H1 (cell line): Measurements from ENCODE around the gene FAT2. TPM values are rescaled to one million over a fixed set of nuclear protein-coding genes. Genes with fewer than 3 reads are reported as not detected.

Experiments
- CTCF ChIA-PET: fragments of 300-600 bp; sonication (Branson Sonifier 250); formaldehyde crosslinking; loops from one replicate; lab custom pipeline; 2021; ENCODE audit not compliant: partially characterized antibody; lab: Charles Lee
- POLR2A ChIA-PET: fragments of 300-600 bp; sonication (Branson Sonifier 250); formaldehyde crosslinking; loops from one replicate; lab custom pipeline; 2021; ENCODE audit warnings: inconsistent platforms; ENCODE audit not compliant: partially characterized antibody; lab: Charles Lee
- DNase-seq, 2 experiments: peaks; one replicate each; pipeline versions ENCODE4 v3.0.0 to v3.0.0-alpha.2; 2010 to 2022; ENCODE audit warnings: low spot score in 2 of 2, low read depth in 1 of 2, mixed read lengths in 1 of 2
- FAIRE-seq: peaks from 2 replicates; lab custom pipeline; 2011; peaks lifted over from hg19 to GRCh38; lab: Jason Lieb, UNC
- H2AFZ ChIP-seq: 2 replicates; pipeline ENCODE4 v1.8.1; 2012; ENCODE audit warnings: low read length, inconsistent platforms
- H2AK5ac ChIP-seq: 2 replicates; pipeline ENCODE4 v1.6.1; 2013; ENCODE audit warnings: low read depth, low read length
- H2BK120ac ChIP-seq: replicated peaks from 2 replicates; pipeline ENCODE3; 2013; ENCODE audit warnings: low read depth, low read length, inconsistent platforms
- H2BK12ac ChIP-seq: 2 replicates; pipeline ENCODE4 v1.6.1; 2013; ENCODE audit warnings: low read depth, low read length
- H2BK15ac ChIP-seq: 2 replicates; pipeline ENCODE4 v1.6.1; 2013; ENCODE audit warnings: low read length
- H2BK20ac ChIP-seq: 2 replicates; pipeline ENCODE4 v1.6.1; 2013; ENCODE audit warnings: low read length
- H2BK5ac ChIP-seq: 2 replicates; pipeline ENCODE4 v1.6.1; 2013; ENCODE audit warnings: low read depth, low read length
- H3K14ac ChIP-seq: 2 replicates; pipeline ENCODE4 v1.6.1; 2013; ENCODE audit warnings: inconsistent platforms; ENCODE audit not compliant: insufficient read length
- H3K18ac ChIP-seq: 2 replicates; pipeline ENCODE4 v1.6.1; 2013; ENCODE audit warnings: low read length; ENCODE audit errors: extremely low read depth
- H3K23ac ChIP-seq: 2 replicates; pipeline ENCODE4 v1.6.1; 2013; ENCODE audit warnings: inconsistent platforms; ENCODE audit not compliant: insufficient read length
- H3K23me2 ChIP-seq: 2 replicates; pipeline ENCODE4 v1.6.1; 2013; ENCODE audit warnings: low read depth, low read length
- H3K27ac ChIP-seq: 2 replicates; pipeline ENCODE4 v1.6.1; 2011; ENCODE audit warnings: low read depth, low read length, inconsistent platforms
- H3K27me3 ChIP-seq, 4 experiments: replicated peaks in 1 of 4; 1 replicate in 1 of 4; 2 replicates in 3 of 4; pipeline versions ENCODE4 v1.6.1 to v1.8.1; 2011 to 2013; ENCODE audit warnings: low read length in 3 of 4, mild to moderate bottlenecking in 3 of 4, inconsistent platforms in 2 of 4, mixed read lengths in 2 of 4, moderate library complexity in 1 of 4; ENCODE audit not compliant: control insufficient read depth in 3 of 4, insufficient read depth in 3 of 4; ENCODE audit errors: extremely low read depth in 1 of 4
- H3K36me3 ChIP-seq, 4 experiments: 2 replicates each; pipeline versions ENCODE4 v1.6.1 to v1.8.1; 2011 to 2013; ENCODE audit warnings: mild to moderate bottlenecking in 4 of 4, low read length in 3 of 4, moderate library complexity in 2 of 4, control low read depth in 1 of 4, inconsistent platforms in 1 of 4; ENCODE audit not compliant: insufficient read depth in 4 of 4, control insufficient read depth in 2 of 4
- H3K4ac ChIP-seq: replicated peaks from 2 replicates; pipeline ENCODE3; 2013; ENCODE audit warnings: low read length, low read depth, mixed read lengths, inconsistent platforms; ENCODE audit not compliant: insufficient read length
- H3K4me1 ChIP-seq, 4 experiments: replicated peaks in 1 of 4; 1 replicate in 1 of 4; 2 replicates in 3 of 4; pipeline versions ENCODE4 v1.6.1 to v1.8.1; 2011 to 2013; ENCODE audit warnings: low read length in 3 of 4, inconsistent platforms in 2 of 4, mixed read lengths in 1 of 4; ENCODE audit not compliant: insufficient read depth in 4 of 4, control insufficient read depth in 3 of 4
- H3K4me2 ChIP-seq, 2 experiments: 2 replicates each; pipeline versions ENCODE4 v1.6.1 to v1.8.1; 2011 to 2013; ENCODE audit warnings: low read depth in 2 of 2, low read length in 2 of 2, control low read depth in 1 of 2, inconsistent platforms in 1 of 2, mild to moderate bottlenecking in 1 of 2; ENCODE audit not compliant: insufficient read depth in 1 of 2
- H3K4me3 ChIP-seq, 4 experiments: fragments of 200-600, 300-600 bp in 1 of 4; sonication (generic), shearing (Covaris generic), sonication (Bioruptor Twin) in 1 of 4; 2 replicates each; pipeline versions ENCODE4 v1.5.1 to v1.8.1; 2011 to 2016; ENCODE audit warnings: low read length in 4 of 4, low read depth in 3 of 4, control low read depth in 2 of 4, inconsistent platforms in 2 of 4, mild to moderate bottlenecking in 2 of 4, mixed read lengths in 1 of 4, moderate library complexity in 1 of 4; ENCODE audit not compliant: insufficient read depth in 2 of 4; ENCODE audit errors: extremely low read depth in 1 of 4
- H3K56ac ChIP-seq: replicated peaks from 2 replicates; pipeline ENCODE3; 2013; ENCODE audit warnings: low read depth, mild to moderate bottlenecking, mixed read lengths, low read length, inconsistent platforms; ENCODE audit not compliant: insufficient read length
- H3K79me1 ChIP-seq: 2 replicates; pipeline ENCODE4 v1.6.1; 2013; ENCODE audit warnings: low read depth, low read length, control low read depth
- H3K79me2 ChIP-seq, 2 experiments: 2 replicates each; pipeline versions ENCODE4 v1.6.1 to v1.8.1; 2012 to 2013; ENCODE audit warnings: low read length in 2 of 2, mild to moderate bottlenecking in 2 of 2, inconsistent platforms in 1 of 2; ENCODE audit not compliant: insufficient read depth in 2 of 2, control insufficient read depth in 1 of 2
- H3K9ac ChIP-seq, 4 experiments: replicated peaks in 1 of 4; 1 replicate in 1 of 4; 2 replicates in 3 of 4; pipeline versions ENCODE4 v1.6.1 to v1.8.1; 2011 to 2013; ENCODE audit warnings: low read depth in 3 of 4, low read length in 3 of 4, control low read depth in 2 of 4, mild to moderate bottlenecking in 2 of 4, moderate library complexity in 2 of 4, inconsistent platforms in 1 of 4; ENCODE audit errors: extremely low read depth in 1 of 4
- H3K9me3 ChIP-seq, 2 experiments: 2 replicates each; pipeline versions ENCODE4 v1.6.1 to v1.8.1; 2012 to 2013; ENCODE audit warnings: mild to moderate bottlenecking in 2 of 2, moderate library complexity in 2 of 2, control low read depth in 1 of 2, inconsistent platforms in 1 of 2, low read depth in 1 of 2, low read length in 1 of 2, mixed read lengths in 1 of 2; ENCODE audit not compliant: insufficient read depth in 2 of 2
- H4K20me1 ChIP-seq, 2 experiments: replicated peaks in 1 of 2; 2 replicates each; pipeline versions ENCODE3 to v1.8.1; 2011 to 2013; ENCODE audit warnings: inconsistent platforms in 2 of 2, low read length in 2 of 2, mild to moderate bottlenecking in 1 of 2; ENCODE audit not compliant: insufficient read depth in 2 of 2, control insufficient read depth in 1 of 2
- H4K5ac ChIP-seq: 2 replicates; pipeline ENCODE4 v1.6.1; 2013; ENCODE audit warnings: low read length, low read depth, mixed read lengths, inconsistent platforms; ENCODE audit not compliant: insufficient read length
- H4K8ac ChIP-seq: 2 replicates; pipeline ENCODE4 v1.8.0; 2013; ENCODE audit warnings: mild to moderate bottlenecking, moderate library complexity, low read length, inconsistent platforms; ENCODE audit not compliant: insufficient read depth; ENCODE audit errors: extremely low read depth
- H4K91ac ChIP-seq: replicated peaks from 2 replicates; pipeline ENCODE3; 2013; ENCODE audit warnings: low read length, mixed read lengths, inconsistent platforms; ENCODE audit not compliant: insufficient read length
- HDAC2 ChIP-seq, 2 experiments: fragments of 300-600 bp in 1 of 2; sonication (generic) in 1 of 2; IDR thresholded peaks; 2 replicates each; pipeline ENCODE4 v1.6.1; 2011 to 2012; ENCODE audit warnings: low read depth in 2 of 2, low read length in 2 of 2, mild to moderate bottlenecking in 2 of 2, moderate library complexity in 2 of 2, borderline replicate concordance in 1 of 2, inconsistent platforms in 1 of 2
- TBP ChIP-seq: IDR thresholded peaks from 2 replicates; pipeline ENCODE4 v1.6.1; 2011; ENCODE audit warnings: low read depth, low read length, improper control_type of control experiment
- WGBS, 2 experiments: shearing (Covaris generic) in 1 of 2; methylation state at CpG; one replicate each; pipeline versions ENCODE4 v1.1.6 to v1.1.7; 2013 to 2015; ENCODE audit warnings: low lambda C conversion rate in 2 of 2, mixed read lengths in 2 of 2, inconsistent platforms in 1 of 2, low coverage in 1 of 2, missing lambda C conversion rate in 1 of 2; ENCODE audit not compliant: insufficient replicate concordance in 2 of 2, insufficient coverage in 1 of 2, insufficient read length in 1 of 2; ENCODE audit errors: extremely low coverage in 1 of 2, missing lambda C conversion rate in 1 of 2; 5-methylcytosine and 5-hydroxymethylcytosine counted together
- polyA plus RNA-seq, 7 experiments: library from polyadenylated mRNA; depleted of rRNA in 3 of 7; stranded (reverse) in 5 of 7; unstranded in 2 of 7; fragments of >200 nt in 5 of 7; fragments of 200-250 nt in 2 of 7; gene quantifications; 1 replicate in 5 of 7; 2 replicates in 1 of 7; 4 replicates in 1 of 7; pipeline versions ENCODE4 v1.2.1 to v1.2.3, GENCODE V29; 2011 to 2013; ENCODE audit warnings: missing spikeins in 2 of 7, mixed read lengths in 2 of 7
- total RNA-seq: library from RNA; stranded (reverse); fragmentation: NEBNext Ultra II Directional; extraction: Animal tissue kit (Norgen Biotek cat#: 25700); gene quantifications from 2 replicates; pipeline ENCODE4 v1.2.1, GENCODE V29; 2021

The FAT2 gene
- total and polyA plus RNA-seq, 2 of the 8 experiments (the other 6 are each of a cell fraction or from before 2014, with no cell fraction given), result 0.12 to 0.30 TPM

DNA sequence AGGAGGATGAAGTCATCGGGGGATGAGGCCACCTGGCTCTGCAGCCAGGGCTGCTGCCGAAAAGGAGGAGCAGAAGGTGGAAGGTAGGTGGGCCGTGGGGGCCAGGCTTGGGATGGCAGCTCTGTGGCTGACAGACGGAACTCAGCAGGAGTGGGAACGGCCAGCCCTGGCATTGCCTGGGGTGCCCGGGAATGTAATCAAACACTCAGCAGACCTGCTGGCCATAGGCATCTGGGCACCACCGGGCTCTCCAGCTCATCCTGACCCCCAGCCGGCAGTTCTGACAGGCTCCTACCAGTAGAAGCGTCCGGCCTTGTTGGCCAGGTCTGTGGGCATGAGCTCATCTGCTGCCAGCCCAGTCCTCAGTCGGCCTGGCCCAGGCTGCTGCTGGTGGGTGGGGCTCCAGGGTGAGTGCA, 4.3 kb upstream of the FAT2 start:
- Histone ChIP-seq H2BK15ac (no peak overlapping the region; the same call in 1 of the 2 replicates), H3K4me1 (peaks cover 8 to 20% (median 10%) of the 10 kb centered on the region in 4 experiments), H3K56ac (no peak overlapping the region), H4K8ac (no peak overlapping the region), H3K4ac (no peak overlapping the region), H3K4me2 (no peak overlapping the region), H2AFZ (no peak overlapping the region), H4K91ac (no peak overlapping the region), H3K79me2 (no peaks in the 10 kb centered on the region), H2BK20ac (no peak overlapping the region), H3K36me3 (no peaks in the 10 kb centered on the region), H2BK5ac (no peak overlapping the region), H2BK120ac (no peak overlapping the region), H3K79me1 (no peaks in the 10 kb centered on the region), H4K5ac (no peak overlapping the region), H2AK5ac (no peak overlapping the region), H3K9me3 (no peaks in the 10 kb centered on the region), H3K27ac (no peak overlapping the region), H2BK12ac (no peak overlapping the region), H3K27me3 (no peaks in the 10 kb centered on the region; a peak in 2 of 7 replicates), H3K4me3 (no peak overlapping the region), H3K14ac (no peak overlapping the region), H3K18ac (no peak overlapping the region), H4K20me1 (no peaks in the 10 kb centered on the region), H3K23me2 (no peaks in the 10 kb centered on the region; the same call in 1 of the 2 replicates), H3K9ac (no peak overlapping the region), H3K23ac (no peak overlapping the region)
- DNase-seq (no peak), FAIRE-seq (no peak)
- CTCF ChIA-PET, result interaction anchor here (1.0 to 1.8 kb wide), 9 partner anchors 8 to 547 kb away, joined by 3 to 7 read pairs (median 4); partner anchors contain the start of gene SLC36A1
- WGBS, 2 experiments, result 94% methylated on average over 9 of the region's 11 CpGs; no CpG with 5 or more reads in 1 of the 2 experiments
- TF ChIP-seq TBP, result no peak
- TF ChIP-seq HDAC2 (IDR thresholded peaks at IDR 0.05; ENCODE audit: borderline replicate concordance in 1 of 2, low read depth in 2 of 2, low read length in 2 of 2), result no peak
- POLR2A ChIA-PET, result no interaction called here
